HCT116 (cell line): ENCODE data around the gene SEPTIN6. TPM values are rescaled to one million over a fixed set of nuclear protein-coding genes. Genes with fewer than 3 reads are reported as not detected.

Experiments used
- ATAC-seq: fragments of 200-7000 bp; cut with Tn5 transposase; 2 replicates; pipeline ENCODE4 v1.9.1; 2020; ENCODE audit warnings: mild to moderate bottlenecking, moderate library complexity
- BruUV-seq: library from RNA; stranded (reverse); fragments of 400-500 nt; replicated peaks from 2 replicates; lab custom pipeline; 2021; lab: Mats Ljungman, UMichigan
- CTCF ChIA-PET: fragments of 300-600 bp; sonication (Branson Sonifier 250); formaldehyde crosslinking; loops from one replicate; lab custom pipeline; 2021; ENCODE audit warnings: antibody characterized with exemption; lab: Charles Lee
- POLR2A ChIA-PET: fragments of 300-600, 350-600 bp; sonication (Branson Sonifier 250); formaldehyde crosslinking; loops from one replicate; lab custom pipeline; 2021; ENCODE audit warnings: antibody characterized with exemption; lab: Charles Lee
- RAD21 ChIA-PET, 2 experiments: fragments of 300-600 bp; sonication (Branson Sonifier 250); formaldehyde crosslinking; loops; one replicate each; lab custom pipeline; 2023; ENCODE audit warnings: low total read pairs in 2 of 2; ENCODE audit not compliant: uncharacterized antibody in 2 of 2, unreplicated experiment in 2 of 2, low non-redundant PET in 1 of 2; lab: Charles Lee
- DNase-seq: peaks from one replicate; pipeline ENCODE4 v3.0.0-alpha.2; 2010; ENCODE audit warnings: low read depth, low spot score
- H2AFZ ChIP-seq: fragments of 200-600 bp; shearing (Covaris generic), sonication (generic); 2 replicates; pipeline ENCODE4 v1.6.1; 2017; ENCODE audit warnings: low read depth, mixed run types, mixed read lengths, antibody characterized with exemption, low read length; ENCODE audit not compliant: poor library complexity, severe bottlenecking
- H3K27ac ChIP-seq: 2 replicates; pipeline ENCODE4 v1.5.1; 2012; ENCODE audit warnings: low read depth, low read length
- H3K27me3 ChIP-seq: fragments of 200-600 bp; sonication (generic); 2 replicates; pipeline ENCODE4 v1.6.1; 2016; ENCODE audit warnings: mixed run types, low read length, mixed read lengths; ENCODE audit not compliant: insufficient read depth
- H3K36me3 ChIP-seq, 2 experiments: fragments of 200-500 bp in 1 of 2; fragments of 200-600 bp in 1 of 2; sonication (Bioruptor generic) in 1 of 2; sonication (generic) in 1 of 2; 2 replicates each; pipeline versions ENCODE4 v1.5.1 to v1.6.1; 2014 to 2016; ENCODE audit warnings: low read length in 2 of 2, inconsistent platforms in 1 of 2, mixed read lengths in 1 of 2, mixed run types in 1 of 2; ENCODE audit not compliant: insufficient read depth in 2 of 2, control insufficient read depth in 1 of 2
- H3K4me1 ChIP-seq, 2 experiments: fragments of 200-600 bp in 1 of 2; sonication (generic) in 1 of 2; 2 replicates each; pipeline versions ENCODE4 v1.5.1 to v1.6.1; 2012 to 2017; ENCODE audit warnings: low read length in 2 of 2, inconsistent platforms in 1 of 2, mild to moderate bottlenecking in 1 of 2, mixed read lengths in 1 of 2, mixed run types in 1 of 2, moderate library complexity in 1 of 2; ENCODE audit not compliant: insufficient read depth in 2 of 2, control insufficient read depth in 1 of 2
- H3K4me2 ChIP-seq: fragments of 200-600 bp; sonication (generic); 2 replicates; pipeline ENCODE4 v1.6.1; 2017; ENCODE audit warnings: mixed run types, low read length, mixed read lengths
- H3K4me3 ChIP-seq, 2 experiments: fragments of 200-600 bp in 1 of 2; sonication (generic) in 1 of 2; replicated peaks in 1 of 2; 2 replicates each; pipeline ENCODE4 v1.5.1; 2011 to 2016; ENCODE audit warnings: low read length in 2 of 2, control low read depth in 1 of 2, low read depth in 1 of 2, mild to moderate bottlenecking in 1 of 2, mixed read lengths in 1 of 2, mixed run types in 1 of 2
- H3K79me2 ChIP-seq: fragments of 200-600 bp; sonication (generic); 2 replicates; pipeline ENCODE4 v1.6.1; 2017; ENCODE audit warnings: mild to moderate bottlenecking, mixed run types, low read length, moderate library complexity, mixed read lengths; ENCODE audit not compliant: insufficient read depth
- H3K9ac ChIP-seq: fragments of 200-600 bp; sonication (generic); 2 replicates; pipeline ENCODE4 v1.6.1; 2016; ENCODE audit warnings: low read length, mixed read lengths
- H3K9me2 ChIP-seq: fragments of 200-600 bp; sonication (generic), shearing (Covaris generic); 2 replicates; pipeline ENCODE4 v1.6.1; 2017; ENCODE audit warnings: mixed run types, mild to moderate bottlenecking, moderate library complexity; ENCODE audit not compliant: insufficient read depth
- H3K9me3 ChIP-seq, 2 experiments: fragments of 200-500 bp in 1 of 2; fragments of 200-600 bp in 1 of 2; sonication (Bioruptor generic) in 1 of 2; sonication (generic) in 1 of 2; 2 replicates each; pipeline ENCODE4 v1.6.1; 2014 to 2017; ENCODE audit warnings: low read length in 2 of 2, mixed read lengths in 2 of 2, inconsistent platforms in 1 of 2, low read depth in 1 of 2, mild to moderate bottlenecking in 1 of 2, mixed run types in 1 of 2, moderate library complexity in 1 of 2; ENCODE audit not compliant: control insufficient read depth in 1 of 2, insufficient read depth in 1 of 2
- H4K20me1 ChIP-seq: fragments of 200-600 bp; sonication (generic), shearing (Covaris generic); 2 replicates; pipeline ENCODE4 v1.6.1; 2017; ENCODE audit warnings: mixed run types, mild to moderate bottlenecking, moderate library complexity; ENCODE audit not compliant: insufficient read depth
- EGR1 ChIP-seq: IDR thresholded peaks from 2 replicates; pipeline ENCODE4 v1.6.1; 2012; ENCODE audit warnings: low read depth
- POLR2A ChIP-seq: IDR thresholded peaks from 2 replicates; pipeline ENCODE4 v1.7.0; 2011; ENCODE audit warnings: borderline replicate concordance; ENCODE audit not compliant: insufficient read depth, insufficient read length; ENCODE audit errors: extremely low read depth
- POLR2AphosphoS5 ChIP-seq: IDR thresholded peaks from 2 replicates; pipeline ENCODE4 v1.6.1; 2011; ENCODE audit warnings: mild to moderate bottlenecking, low read depth, low read length, moderate library complexity
- RAD21 ChIP-seq: IDR thresholded peaks from 2 replicates; pipeline ENCODE4 v1.6.1; 2012; ENCODE audit warnings: low read depth, mild to moderate bottlenecking
- TCF7L2 ChIP-seq: IDR thresholded peaks from 2 replicates; pipeline ENCODE4 v1.7.0; 2011; ENCODE audit warnings: borderline replicate concordance, inconsistent platforms; ENCODE audit not compliant: insufficient read depth, insufficient read length; ENCODE audit errors: extremely low read depth
- YY1 ChIP-seq: IDR thresholded peaks from 2 replicates; pipeline ENCODE4 v1.6.1; 2011; ENCODE audit warnings: low read length, low read depth, moderate library complexity, mild to moderate bottlenecking; ENCODE audit not compliant: insufficient replicate concordance; ENCODE audit errors: extremely low read depth
- intact Hi-C: fragments of 100-400 bp; cut with micrococcal nuclease; formaldehyde crosslinking; loops from 2 replicates; pipeline ENCODE4 v1.10.0; 2022
- total RNA-seq: library from RNA; stranded (reverse); gene quantifications from one replicate; pipeline ENCODE4 v1.2.1, GENCODE V29; 2021; ENCODE audit not compliant: unreplicated experiment
- TF ChIP-seq, protein P1 (sequence below): IDR thresholded peaks from 2 replicates; pipeline ENCODE4 v1.6.1; 2012
- TF ChIP-seq, protein P2 (sequence below), 3 experiments: fragments of 200-600 bp in 1 of 3; sonication (generic) in 1 of 3; IDR thresholded peaks in 2 of 3; conservative IDR thresholded peaks in 1 of 3; 2 replicates each; pipeline ENCODE4 v1.5.1; 2012 to 2017; ENCODE audit warnings: low read depth in 2 of 3, low read length in 2 of 3, antibody characterized with exemption in 1 of 3, borderline replicate concordance in 1 of 3, control low read depth in 1 of 3, mild to moderate bottlenecking in 1 of 3, mixed read lengths in 1 of 3, mixed run types in 1 of 3, moderate library complexity in 1 of 3; ENCODE audit not compliant: insufficient read depth in 1 of 3

Gene SEPTIN6
- total RNA-seq, 1 experiment from 2014 or later: 10.8 TPM

DNA sequence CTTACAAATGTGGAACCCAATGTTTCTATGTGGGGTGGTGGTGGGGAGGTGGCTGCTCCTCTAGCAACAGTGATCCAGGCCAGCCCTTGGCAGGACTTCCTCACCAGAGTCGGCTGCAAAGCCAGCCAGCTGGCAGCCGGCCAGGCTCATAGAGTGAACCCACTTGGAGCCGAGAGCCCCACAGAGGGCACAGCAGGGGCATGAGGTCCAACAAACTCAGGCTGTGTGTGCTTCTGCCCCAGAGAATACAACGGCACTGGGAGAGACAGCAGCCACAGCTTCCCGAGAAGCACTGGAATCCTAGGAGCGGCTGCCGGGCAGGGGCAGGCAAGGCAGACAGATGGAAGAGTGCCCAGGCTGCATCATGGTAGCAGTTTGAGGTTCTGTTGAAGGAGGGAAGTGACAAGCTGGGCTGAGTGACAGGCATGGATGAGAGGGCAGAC is 42.0 kb upstream of the SEPTIN6 start (continued):
- TF ChIP-seq, protein P1, sequence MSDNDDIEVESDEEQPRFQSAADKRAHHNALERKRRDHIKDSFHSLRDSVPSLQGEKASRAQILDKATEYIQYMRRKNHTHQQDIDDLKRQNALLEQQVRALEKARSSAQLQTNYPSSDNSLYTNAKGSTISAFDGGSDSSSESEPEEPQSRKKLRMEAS: no peak
- TF ChIP-seq TCF7L2 (no peak), YY1 (no peak), POLR2A (no peak), EGR1 (no peak)

DNA sequence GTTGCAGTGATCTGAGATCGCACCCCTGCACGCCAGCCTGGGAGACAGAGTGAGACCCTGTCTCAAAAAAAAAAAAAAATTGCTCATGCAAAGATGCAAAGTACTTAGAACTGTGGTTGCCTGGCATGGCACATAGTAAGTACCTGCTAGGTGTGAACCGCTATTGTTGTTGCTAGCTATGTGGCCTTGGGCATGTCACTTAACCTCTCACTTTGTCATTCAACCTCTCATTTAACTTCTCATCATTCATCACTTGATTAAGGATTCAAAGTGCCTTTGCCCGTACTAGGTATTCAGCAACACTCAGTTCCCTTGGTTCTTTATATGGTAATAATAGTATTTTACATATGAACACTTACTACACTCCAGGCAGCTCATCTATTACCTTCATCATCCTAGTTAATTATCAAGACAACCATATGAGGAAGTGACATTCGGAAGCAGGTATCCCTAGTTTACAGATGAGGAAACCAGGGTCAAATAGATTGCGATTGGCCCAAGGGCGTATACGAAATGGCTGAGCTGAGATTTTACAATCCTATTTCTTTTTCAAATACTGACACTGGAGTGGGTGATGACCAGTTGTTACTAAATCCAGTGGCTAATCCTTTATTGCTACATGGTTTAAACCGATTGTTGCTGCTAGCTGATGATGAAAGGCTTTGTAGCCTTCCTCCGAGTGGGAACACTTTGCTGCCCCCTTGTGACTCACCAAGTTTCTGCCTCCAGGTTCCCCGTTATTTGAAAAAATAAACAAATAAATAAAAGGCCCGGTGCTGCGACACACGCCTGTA is 36.6 kb upstream of the SEPTIN6 start:
- TF ChIP-seq RAD21 (peak; percentile 80), POLR2AphosphoS5 (no peak), EGR1 (no peak)
- TF ChIP-seq, protein P2, sequence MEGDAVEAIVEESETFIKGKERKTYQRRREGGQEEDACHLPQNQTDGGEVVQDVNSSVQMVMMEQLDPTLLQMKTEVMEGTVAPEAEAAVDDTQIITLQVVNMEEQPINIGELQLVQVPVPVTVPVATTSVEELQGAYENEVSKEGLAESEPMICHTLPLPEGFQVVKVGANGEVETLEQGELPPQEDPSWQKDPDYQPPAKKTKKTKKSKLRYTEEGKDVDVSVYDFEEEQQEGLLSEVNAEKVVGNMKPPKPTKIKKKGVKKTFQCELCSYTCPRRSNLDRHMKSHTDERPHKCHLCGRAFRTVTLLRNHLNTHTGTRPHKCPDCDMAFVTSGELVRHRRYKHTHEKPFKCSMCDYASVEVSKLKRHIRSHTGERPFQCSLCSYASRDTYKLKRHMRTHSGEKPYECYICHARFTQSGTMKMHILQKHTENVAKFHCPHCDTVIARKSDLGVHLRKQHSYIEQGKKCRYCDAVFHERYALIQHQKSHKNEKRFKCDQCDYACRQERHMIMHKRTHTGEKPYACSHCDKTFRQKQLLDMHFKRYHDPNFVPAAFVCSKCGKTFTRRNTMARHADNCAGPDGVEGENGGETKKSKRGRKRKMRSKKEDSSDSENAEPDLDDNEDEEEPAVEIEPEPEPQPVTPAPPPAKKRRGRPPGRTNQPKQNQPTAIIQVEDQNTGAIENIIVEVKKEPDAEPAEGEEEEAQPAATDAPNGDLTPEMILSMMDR (IDR thresholded peaks at IDR 0.05 in 2 of 3, conservative IDR thresholded peaks at IDR 0.05 in 1 of 3; ENCODE audit: borderline replicate concordance in 1 of 3, insufficient read depth in 1 of 3, low read depth in 2 of 3, low read length in 2 of 3): peak; percentile 47 to 81 (median 54)
- Histone ChIP-seq H3K9me2 (no peaks in the 10 kb centered on the region), H3K9me3 (no peaks in the 10 kb centered on the region)

More for the DNA sequence above, 36.6 kb upstream of the SEPTIN6 start:
- DNase-seq: peak; percentile 54
- Histone ChIP-seq H3K79me2 (no peaks in the 10 kb centered on the region), H3K4me1 (no peaks in the 10 kb centered on the region), H3K36me3 (no peaks in the 10 kb centered on the region), H3K4me2 (no peak overlapping the region), H4K20me1 (no peaks in the 10 kb centered on the region), H3K9ac (no peak overlapping the region), H3K4me3 (no peak overlapping the region), H3K27me3 (no peaks in the 10 kb centered on the region), H2AFZ (no peak overlapping the region), H3K27ac (no peak overlapping the region)
- BruUV-seq: no TSS peak
- ChIA-PET RAD21 (interaction anchor here in 1 of 2 experiments (1.0 kb wide), 1 partner anchor 120 kb away, joined by 3 read pairs; no protein-coding TSS in a partner anchor), POLR2A (interaction anchor here (1.9 kb wide), 1 partner anchor 37 kb away, joined by 6 read pairs; the partner anchor contains the start of gene SEPTIN6), CTCF (interaction anchor here (0.7 to 1.8 kb wide), 8 partner anchors 20 to 217 kb away, joined by 3 to 6 read pairs (median 4); partner anchors contain the start of gene SEPTIN6)
- peak; percentile 81 for ATAC-seq
- intact Hi-C loops: loop anchor here (1.0 to 2.0 kb wide), 2 partner anchors 119 to 213 kb away; no protein-coding TSS in a partner anchor
